ENCODE measurements around the gene SUPT4H1. TPM values are rescaled to one million over a fixed set of nuclear protein-coding genes. Genes with fewer than 3 reads are reported as not detected.

The SUPT4H1 gene
- total and polyA plus RNA-seq, 2 of the 4 experiments (the other 2 are of a cell fraction) = 51.6 to 129 TPM

DNA sequence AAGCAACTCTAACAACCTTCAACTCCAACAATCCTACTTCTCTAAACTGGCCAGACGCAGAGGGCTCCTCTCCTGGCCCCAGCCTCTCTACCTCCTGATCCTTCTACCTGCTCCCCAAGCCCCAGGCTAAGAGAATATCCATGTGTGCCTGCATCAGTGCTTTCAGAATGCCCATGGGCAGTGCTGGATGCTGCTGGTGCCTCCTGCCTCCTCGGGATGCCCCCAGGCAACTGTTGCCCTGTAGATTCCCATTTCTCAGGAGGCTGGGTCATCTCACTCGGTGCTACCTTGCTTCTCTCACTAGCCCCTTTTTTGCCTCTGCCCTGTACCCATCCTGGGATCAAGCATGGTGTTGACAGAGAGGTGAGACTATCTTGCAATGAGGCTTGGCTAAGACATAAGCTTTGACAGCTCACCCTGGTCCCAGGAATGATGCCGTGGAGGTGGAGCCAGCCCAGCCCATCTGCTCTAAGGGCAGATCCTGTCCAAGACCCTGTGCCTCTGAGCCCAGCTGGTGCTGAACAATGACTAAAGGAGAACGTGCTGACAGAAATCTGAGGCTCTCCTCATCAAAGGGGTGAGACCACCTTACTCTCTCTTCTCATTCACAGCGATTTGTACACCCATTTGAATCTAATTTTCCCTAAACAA lies 19.4 kb upstream of the SUPT4H1 start:
- no TSS peak for BruUV-seq (replicated peaks)
- Histone ChIP-seq H4K8ac (ENCODE audit: low read depth in 2 of 2, low read length in 2 of 2) (no peak overlapping the region), H4K20me1 (ENCODE audit: insufficient read depth, low read length) (no peaks in the 10 kb centered on the region), H2BK15ac (ENCODE audit: low read depth, low read length) (no peak overlapping the region), H3K4ac (ENCODE audit: low read depth, low read length) (no peak overlapping the region), H2AK5ac (ENCODE audit: low read depth, low read length) (no peak overlapping the region), H3K36me3 (ENCODE audit: control insufficient read depth, insufficient read depth, low read length) (no peaks in the 10 kb centered on the region), H3K4me1 (ENCODE audit: control insufficient read depth, insufficient read depth, low read length) (no peaks in the 10 kb centered on the region), H3K27me3 (ENCODE audit: control insufficient read depth, insufficient read depth, low read length) (peaks cover 13% of the 10 kb centered on the region), H3K23ac (ENCODE audit: low read depth, low read length) (no peak overlapping the region), H2BK120ac (ENCODE audit: low read depth, low read length) (no peak overlapping the region), H4K91ac (ENCODE audit: insufficient read depth, low read depth, low read length) (no peak overlapping the region), H3K4me2 (ENCODE audit: low read depth, low read length) (no peak overlapping the region), H3K27ac (ENCODE audit: insufficient read depth, low read length) (no peak overlapping the region), H3K56ac (ENCODE audit: extremely low read depth, insufficient read depth, low read length) (no peak overlapping the region), H3K9me1 (ENCODE audit: insufficient read depth, low read length) (no peaks in the 10 kb centered on the region), H2BK5ac (ENCODE audit: low read depth, low read length, poor library complexity, severe bottlenecking) (no peak overlapping the region), H2AFZ (replicated peaks; ENCODE audit: low read length, poor library complexity) (no peak overlapping the region), H4K5ac (ENCODE audit: low read depth, low read length) (no peak overlapping the region), H2BK20ac (ENCODE audit: low read depth, low read length) (no peak overlapping the region), H3K4me3 (ENCODE audit: insufficient read depth, low read depth, low read length) (no peak overlapping the region), H3K14ac (replicated peaks; ENCODE audit: low read depth, low read length) (no peak overlapping the region), H3K9me3 (ENCODE audit: control insufficient read depth, insufficient read depth, low read length) (no peaks in the 10 kb centered on the region), H2AK9ac (replicated peaks; ENCODE audit: low read depth, low read length, poor library complexity) (no peak overlapping the region), H3K9ac (ENCODE audit: low read depth, low read length) (no peak overlapping the region), H3K79me1 (ENCODE audit: low read depth in 1 of 2, low read length in 2 of 2) (no peaks in the 10 kb centered on the region), H3K18ac (ENCODE audit: low read depth, low read length) (no peak overlapping the region)
- ATAC-seq (ENCODE audit: low read depth) (no peak), DNase-seq (no peak)
- dilution Hi-C loops (cut with HindIII; ENCODE audit: low sequenced_read_pairs, unreplicated experiment) (no loop called here), in situ Hi-C loops (cut with MboI; ENCODE audit: low sequenced_read_pairs) (no loop called here), intact Hi-C loops (cut with micrococcal nuclease) (no loop called here)
- WGBS, 2 experiments (ENCODE audit: extremely low coverage in 2 of 2, insufficient read length in 1 of 2) = 50% methylated on average over 1 of the region's 6 CpGs; no CpG with 5 or more reads in 1 of the 2 experiments
- TF ChIP-seq CHD1 (IDR thresholded peaks at IDR 0.05; ENCODE audit: low read depth, low read length) (no peak), MAFK (IDR thresholded peaks at IDR 0.05; ENCODE audit: low read depth, low read length) (no peak), NFE2L2 (IDR thresholded peaks at IDR 0.05; ENCODE audit: low read depth, low read length) (no peak), RCOR1 (IDR thresholded peaks at IDR 0.05; ENCODE audit: insufficient replicate concordance, low read length) (no peak), FOS (IDR thresholded peaks at IDR 0.05; ENCODE audit: low read depth, low read length) (no peak), RFX5 (IDR thresholded peaks at IDR 0.05; ENCODE audit: low read depth, low read length) (no peak), MXI1 (IDR thresholded peaks at IDR 0.05; ENCODE audit: borderline replicate concordance, low read depth, low read length) (no peak), BHLHE40 (IDR thresholded peaks at IDR 0.05; ENCODE audit: low read depth, low read length) (no peak), POLR2A (IDR thresholded peaks at IDR 0.05; ENCODE audit: low read depth, low read length) (no peak)
- TF ChIP-seq, protein P1, sequence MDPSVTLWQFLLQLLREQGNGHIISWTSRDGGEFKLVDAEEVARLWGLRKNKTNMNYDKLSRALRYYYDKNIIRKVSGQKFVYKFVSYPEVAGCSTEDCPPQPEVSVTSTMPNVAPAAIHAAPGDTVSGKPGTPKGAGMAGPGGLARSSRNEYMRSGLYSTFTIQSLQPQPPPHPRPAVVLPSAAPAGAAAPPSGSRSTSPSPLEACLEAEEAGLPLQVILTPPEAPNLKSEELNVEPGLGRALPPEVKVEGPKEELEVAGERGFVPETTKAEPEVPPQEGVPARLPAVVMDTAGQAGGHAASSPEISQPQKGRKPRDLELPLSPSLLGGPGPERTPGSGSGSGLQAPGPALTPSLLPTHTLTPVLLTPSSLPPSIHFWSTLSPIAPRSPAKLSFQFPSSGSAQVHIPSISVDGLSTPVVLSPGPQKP (IDR thresholded peaks at IDR 0.05; ENCODE audit: borderline replicate concordance, low read depth, low read length) = no peak
- TF ChIP-seq, protein P2, sequence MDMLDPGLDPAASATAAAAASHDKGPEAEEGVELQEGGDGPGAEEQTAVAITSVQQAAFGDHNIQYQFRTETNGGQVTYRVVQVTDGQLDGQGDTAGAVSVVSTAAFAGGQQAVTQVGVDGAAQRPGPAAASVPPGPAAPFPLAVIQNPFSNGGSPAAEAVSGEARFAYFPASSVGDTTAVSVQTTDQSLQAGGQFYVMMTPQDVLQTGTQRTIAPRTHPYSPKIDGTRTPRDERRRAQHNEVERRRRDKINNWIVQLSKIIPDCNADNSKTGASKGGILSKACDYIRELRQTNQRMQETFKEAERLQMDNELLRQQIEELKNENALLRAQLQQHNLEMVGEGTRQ (IDR thresholded peaks at IDR 0.05; ENCODE audit: low read depth, low read length) = no peak
- ChIA-PET POLR2A (ENCODE audit: unreplicated experiment) (no interaction called here), CTCF (no interaction called here)

Measured in IMR-90 (cell line).